ENCODE results near the gene SH3BGRL.

- no peak for TF ChIP-seq CTCF (conservative IDR thresholded peaks at IDR 0.05; ENCODE audit: low read length)
- no peak for TF ChIP-seq EZH2phosphoT487 (IDR thresholded peaks at IDR 0.05; ENCODE audit: borderline replicate concordance, low read depth, low read length)
Observed at GRCh38 chrX:81168391-81168790, 33.5 kb upstream of the SH3BGRL start.

Measured in OCI-LY7 (cell line).